ENCODE data around the gene DCDC2C.

GRCh38 chr2:3806168-3806567 lies 102.8 kb downstream of the DCDC2C start:
- no peak for TF ChIP-seq POLR2A (IDR thresholded peaks at IDR 0.05)
- TF ChIP-seq CTCF (IDR thresholded peaks at IDR 0.05), result no peak
- no peak for TF ChIP-seq POLR2AphosphoS5 (IDR thresholded peaks at IDR 0.05)
